Suprapubic skin (tissue), 4 donors: ENCODE data around the gene GCLC. TPM values are rescaled to one million over a fixed set of nuclear protein-coding genes. Genes with fewer than 3 reads are reported as not detected.

ENCODE experiments used
- DNase-seq, 2 donors: peaks; one replicate each; pipeline ENCODE4 v3.0.0-alpha.2; 2019; ENCODE audit warnings: low spot score in 2 of 2
- H3K27ac ChIP-seq: fragments of 200-600 bp; sonication (generic); one replicate; pipeline ENCODE4 v1.5.1; 2019
- H3K27me3 ChIP-seq: fragments of 200-600 bp; sonication (generic); one replicate; pipeline ENCODE4 v1.5.1; 2019
- H3K36me3 ChIP-seq: fragments of 200-600 bp; sonication (generic); one replicate; pipeline ENCODE4 v1.5.1; 2019
- H3K4me1 ChIP-seq: fragments of 200-600 bp; sonication (generic); one replicate; pipeline ENCODE4 v1.5.1; 2019
- H3K4me3 ChIP-seq: fragments of 200-600 bp; sonication (generic); one replicate; pipeline ENCODE4 v1.5.1; 2019; ENCODE audit warnings: mild to moderate bottlenecking
- H3K9me3 ChIP-seq: fragments of 200-600 bp; sonication (generic); one replicate; pipeline ENCODE4 v1.5.1; 2019
- EP300 ChIP-seq: sonication (generic); formaldehyde crosslinking; IDR thresholded peaks from one replicate; pipeline ENCODE4 v1.6.1; 2017; ENCODE audit warnings: antibody characterized with exemption
- POLR2A ChIP-seq, 2 donors: fragments of 450-650 bp; IDR thresholded peaks; one replicate each; pipeline ENCODE4 v1.6.1; 2017; ENCODE audit warnings: antibody characterized with exemption in 2 of 2, mild to moderate bottlenecking in 2 of 2, moderate library complexity in 2 of 2
- POLR2AphosphoS5 ChIP-seq, 3 donors: sonication (generic); formaldehyde crosslinking; IDR thresholded peaks; one replicate each; pipeline ENCODE4 v1.6.1; 2017; ENCODE audit warnings: antibody characterized with exemption in 3 of 3
- WGBS: methylation state at CpG from one replicate; pipeline ENCODE4 v1.1.5; 2018; 5-methylcytosine and 5-hydroxymethylcytosine counted together
- total RNA-seq, 4 donors: library from RNA; depleted of rRNA; stranded (reverse); fragments of >200 nt; gene quantifications; one replicate each; pipeline ENCODE4 v1.1.0, GENCODE V29; 2016
- TF ChIP-seq, protein P1 (sequence below), 2 donors: fragments of 200-600 bp in 1 of 2; fragments of 450-650 bp in 1 of 2; sonication (generic) in 1 of 2; IDR thresholded peaks; one replicate each; pipeline ENCODE4 v1.5.1; 2016 to 2019; ENCODE audit warnings: antibody characterized with exemption in 2 of 2, mild to moderate bottlenecking in 1 of 2, moderate library complexity in 1 of 2

GCLC gene
- total RNA-seq, 4 donors from 2014 or later, result 47.3 to 65.0 (median 51.1) TPM

GRCh38 chr6:53455678-53456077 is 89.2 kb downstream of the GCLC start:
- Histone ChIP-seq H3K27me3 (no peaks in the 10 kb centered on the region), H3K4me3 (no peak overlapping the region), H3K9me3 (no peaks in the 10 kb centered on the region), H3K4me1 (no peaks in the 10 kb centered on the region), H3K27ac (no peak overlapping the region), H3K36me3 (no peaks in the 10 kb centered on the region)
- TF ChIP-seq EP300 (no peak), POLR2AphosphoS5 (IDR thresholded peaks at IDR 0.05) (no peak), POLR2A (IDR thresholded peaks at IDR 0.05) (no peak)
- TF ChIP-seq, protein P1, sequence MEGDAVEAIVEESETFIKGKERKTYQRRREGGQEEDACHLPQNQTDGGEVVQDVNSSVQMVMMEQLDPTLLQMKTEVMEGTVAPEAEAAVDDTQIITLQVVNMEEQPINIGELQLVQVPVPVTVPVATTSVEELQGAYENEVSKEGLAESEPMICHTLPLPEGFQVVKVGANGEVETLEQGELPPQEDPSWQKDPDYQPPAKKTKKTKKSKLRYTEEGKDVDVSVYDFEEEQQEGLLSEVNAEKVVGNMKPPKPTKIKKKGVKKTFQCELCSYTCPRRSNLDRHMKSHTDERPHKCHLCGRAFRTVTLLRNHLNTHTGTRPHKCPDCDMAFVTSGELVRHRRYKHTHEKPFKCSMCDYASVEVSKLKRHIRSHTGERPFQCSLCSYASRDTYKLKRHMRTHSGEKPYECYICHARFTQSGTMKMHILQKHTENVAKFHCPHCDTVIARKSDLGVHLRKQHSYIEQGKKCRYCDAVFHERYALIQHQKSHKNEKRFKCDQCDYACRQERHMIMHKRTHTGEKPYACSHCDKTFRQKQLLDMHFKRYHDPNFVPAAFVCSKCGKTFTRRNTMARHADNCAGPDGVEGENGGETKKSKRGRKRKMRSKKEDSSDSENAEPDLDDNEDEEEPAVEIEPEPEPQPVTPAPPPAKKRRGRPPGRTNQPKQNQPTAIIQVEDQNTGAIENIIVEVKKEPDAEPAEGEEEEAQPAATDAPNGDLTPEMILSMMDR (IDR thresholded peaks at IDR 0.05), result no peak
- 95% methylated on average over 1 of the region's 1 CpG for WGBS
- DNase-seq, result no peak

DNA sequence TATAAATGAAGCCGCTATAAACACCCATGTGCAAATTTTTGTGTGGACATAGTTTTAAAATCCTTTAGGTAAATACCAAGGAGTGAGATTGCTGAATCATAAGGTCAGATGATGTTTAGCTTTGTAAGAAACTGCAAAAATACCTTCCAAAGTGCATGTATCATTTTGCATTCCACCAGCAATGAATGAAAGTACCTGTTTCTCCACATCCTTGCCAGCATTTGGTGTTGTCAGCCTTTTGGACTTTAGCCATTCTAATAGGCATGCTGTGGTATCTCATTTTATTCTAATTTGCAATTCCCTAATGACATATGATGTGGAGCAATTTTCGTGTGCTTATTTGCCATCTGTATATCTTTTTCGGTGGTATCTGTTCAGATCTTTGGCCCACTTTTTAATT is 93.7 kb downstream of the GCLC start:
- no peak for DNase-seq
- H3K4me3 ChIP-seq, result no peak overlapping the region
- H3K36me3 ChIP-seq, result no peaks in the 10 kb centered on the region
- no peaks in the 10 kb centered on the region for H3K9me3 ChIP-seq
- no peak overlapping the region for H3K27ac ChIP-seq
- no peaks in the 10 kb centered on the region for H3K4me1 ChIP-seq
- 81% methylated on average over 3 of the region's 3 CpGs for WGBS
- TF ChIP-seq POLR2A (IDR thresholded peaks at IDR 0.05) (no peak), EP300 (no peak), POLR2AphosphoS5 (IDR thresholded peaks at IDR 0.05) (no peak)
- TF ChIP-seq, protein P1 (IDR thresholded peaks at IDR 0.05), result no peak
- no peaks in the 10 kb centered on the region for H3K27me3 ChIP-seq

- no peaks in the 10 kb centered on the region for H3K9me3 ChIP-seq
- no peaks in the 10 kb centered on the region for H3K4me1 ChIP-seq
- WGBS, result 79% methylated on average over 2 of the region's 2 CpGs
- H3K36me3 ChIP-seq, result no peaks in the 10 kb centered on the region
- DNase-seq, result no peak
- no peak overlapping the region for H3K27ac ChIP-seq
- TF ChIP-seq POLR2A (IDR thresholded peaks at IDR 0.05), result no peak
- TF ChIP-seq EP300, result no peak
- no peak overlapping the region for H3K4me3 ChIP-seq
- H3K27me3 ChIP-seq, result no peaks in the 10 kb centered on the region
These were observed 97.0 kb downstream of the GCLC start for GRCh38 chr6:53447865-53448264.

Other genes with a start within 250 kb of the GCLC start
- gene ELOVL5, start 196.2 kb downstream of the GCLC start, total RNA-seq, result 10 to 100 TPM; 39.7 to 84.2 (median 57.4) TPM
- gene KLHL31, start 120.7 kb upstream of the GCLC start, total RNA-seq, result 1 to 10 TPM in 2 of 4 donors, under 1 TPM in 2; 0.79 to 5.4 (median 0.95) TPM
- gene LRRC1, start 249.9 kb upstream of the GCLC start, total RNA-seq, result 10 to 100 TPM; 34.6 to 80.9 (median 42.4) TPM